Coronary artery (tissue), 2 donors: ENCODE data around the gene CYTH2.

Experiments
- DNase-seq: peaks from one replicate; pipeline ENCODE4 v3.0.0-alpha.2; 2017; ENCODE audit warnings: low spot score
- H3K27ac ChIP-seq, 2 donors: fragments of 200-600 bp; sonication (generic); one replicate each; pipeline ENCODE4 v1.5.1; 2016 to 2019
- H3K4me3 ChIP-seq: fragments of 200-600 bp; sonication (generic); 2 replicates; pipeline ENCODE4 v1.5.1; 2016; ENCODE audit warnings: mild to moderate bottlenecking, moderate library complexity
- TF ChIP-seq, protein P1 (sequence below): fragments of 200-600 bp; sonication (generic); IDR thresholded peaks from one replicate; pipeline ENCODE4 v1.5.1; 2019; ENCODE audit warnings: antibody characterized with exemption

Gene CYTH2

DNA sequence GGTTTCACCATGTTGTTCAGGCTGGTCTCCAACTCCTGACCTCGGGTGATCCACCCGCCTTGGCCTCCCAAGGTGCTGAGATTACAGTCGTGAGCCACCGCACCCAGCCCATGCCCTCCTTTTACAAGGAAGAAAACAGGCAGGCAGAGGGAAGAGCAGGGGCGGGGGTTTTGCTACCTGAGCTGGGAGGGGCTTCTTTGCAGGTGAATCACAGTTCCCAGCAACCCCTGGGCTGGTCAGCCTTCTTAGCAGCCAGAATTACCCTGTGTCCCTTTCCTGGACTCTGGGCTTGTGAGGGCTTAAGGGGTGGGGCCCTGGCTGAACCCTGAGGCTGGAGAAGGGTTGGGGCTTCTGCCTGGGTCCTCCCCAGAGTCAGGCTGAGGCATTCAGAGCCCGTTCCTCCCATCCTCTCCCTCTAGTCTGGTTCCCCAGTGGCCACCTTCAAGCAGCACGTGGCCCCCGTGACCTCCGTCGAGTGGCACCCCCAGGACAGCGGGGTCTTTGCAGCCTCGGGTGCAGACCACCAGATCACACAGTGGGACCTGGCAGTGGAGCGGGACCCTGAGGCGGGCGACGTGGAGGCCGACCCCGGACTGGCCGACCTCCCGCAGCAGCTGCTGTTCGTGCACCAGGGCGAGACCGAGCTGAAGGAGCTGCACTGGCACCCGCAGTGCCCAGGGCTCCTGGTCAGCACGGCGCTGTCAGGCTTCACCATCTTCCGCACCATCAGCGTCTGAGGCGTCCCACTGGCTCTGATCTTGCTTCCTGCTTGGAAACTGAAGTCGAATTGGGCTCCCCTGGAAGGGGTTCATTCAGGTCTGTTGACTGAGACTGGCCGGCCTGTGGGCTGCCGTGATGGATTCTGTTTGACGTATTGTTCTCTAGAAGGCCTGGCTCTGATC, 16.6 kb upstream of the CYTH2 start:
- no peak overlapping the region for H3K4me3 ChIP-seq
- H3K27ac ChIP-seq: no peak overlapping the region
- TF ChIP-seq, protein P1, sequence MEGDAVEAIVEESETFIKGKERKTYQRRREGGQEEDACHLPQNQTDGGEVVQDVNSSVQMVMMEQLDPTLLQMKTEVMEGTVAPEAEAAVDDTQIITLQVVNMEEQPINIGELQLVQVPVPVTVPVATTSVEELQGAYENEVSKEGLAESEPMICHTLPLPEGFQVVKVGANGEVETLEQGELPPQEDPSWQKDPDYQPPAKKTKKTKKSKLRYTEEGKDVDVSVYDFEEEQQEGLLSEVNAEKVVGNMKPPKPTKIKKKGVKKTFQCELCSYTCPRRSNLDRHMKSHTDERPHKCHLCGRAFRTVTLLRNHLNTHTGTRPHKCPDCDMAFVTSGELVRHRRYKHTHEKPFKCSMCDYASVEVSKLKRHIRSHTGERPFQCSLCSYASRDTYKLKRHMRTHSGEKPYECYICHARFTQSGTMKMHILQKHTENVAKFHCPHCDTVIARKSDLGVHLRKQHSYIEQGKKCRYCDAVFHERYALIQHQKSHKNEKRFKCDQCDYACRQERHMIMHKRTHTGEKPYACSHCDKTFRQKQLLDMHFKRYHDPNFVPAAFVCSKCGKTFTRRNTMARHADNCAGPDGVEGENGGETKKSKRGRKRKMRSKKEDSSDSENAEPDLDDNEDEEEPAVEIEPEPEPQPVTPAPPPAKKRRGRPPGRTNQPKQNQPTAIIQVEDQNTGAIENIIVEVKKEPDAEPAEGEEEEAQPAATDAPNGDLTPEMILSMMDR: no peak
- no peak for DNase-seq

DNA sequence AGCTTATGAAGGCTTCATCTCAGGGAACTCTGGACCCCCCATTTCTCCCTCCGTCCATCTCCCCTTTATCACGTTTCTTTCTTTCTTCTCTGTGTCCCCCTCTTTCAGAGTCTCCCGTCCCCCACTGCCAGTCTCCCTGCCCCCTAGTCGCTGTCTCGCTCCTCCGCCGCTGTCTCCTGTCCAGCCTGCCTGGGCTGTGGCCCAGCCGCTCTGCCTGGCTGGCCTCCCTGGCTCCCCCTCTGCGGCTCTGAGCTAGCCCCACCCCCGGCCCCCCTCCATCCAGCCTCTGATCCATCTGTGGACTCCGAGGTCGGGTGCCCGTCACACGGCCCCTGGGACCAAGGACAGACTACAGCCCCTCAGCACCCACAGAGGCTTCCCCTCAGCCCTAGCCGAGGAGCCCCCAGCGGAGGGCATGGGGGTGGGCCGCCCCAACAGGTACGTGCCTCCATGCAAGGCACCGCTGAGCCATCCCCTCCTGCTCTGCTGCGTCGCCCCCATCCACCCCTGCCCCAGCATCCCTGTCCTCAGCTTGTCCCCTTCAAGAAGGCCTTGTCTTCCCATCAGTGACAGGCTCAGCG, 14.9 kb upstream of the CYTH2 start:
- Histone ChIP-seq H3K4me3 (no peak overlapping the region), H3K27ac (no peak overlapping the region)
- TF ChIP-seq, protein P1: no peak
- no peak for DNase-seq

DNA sequence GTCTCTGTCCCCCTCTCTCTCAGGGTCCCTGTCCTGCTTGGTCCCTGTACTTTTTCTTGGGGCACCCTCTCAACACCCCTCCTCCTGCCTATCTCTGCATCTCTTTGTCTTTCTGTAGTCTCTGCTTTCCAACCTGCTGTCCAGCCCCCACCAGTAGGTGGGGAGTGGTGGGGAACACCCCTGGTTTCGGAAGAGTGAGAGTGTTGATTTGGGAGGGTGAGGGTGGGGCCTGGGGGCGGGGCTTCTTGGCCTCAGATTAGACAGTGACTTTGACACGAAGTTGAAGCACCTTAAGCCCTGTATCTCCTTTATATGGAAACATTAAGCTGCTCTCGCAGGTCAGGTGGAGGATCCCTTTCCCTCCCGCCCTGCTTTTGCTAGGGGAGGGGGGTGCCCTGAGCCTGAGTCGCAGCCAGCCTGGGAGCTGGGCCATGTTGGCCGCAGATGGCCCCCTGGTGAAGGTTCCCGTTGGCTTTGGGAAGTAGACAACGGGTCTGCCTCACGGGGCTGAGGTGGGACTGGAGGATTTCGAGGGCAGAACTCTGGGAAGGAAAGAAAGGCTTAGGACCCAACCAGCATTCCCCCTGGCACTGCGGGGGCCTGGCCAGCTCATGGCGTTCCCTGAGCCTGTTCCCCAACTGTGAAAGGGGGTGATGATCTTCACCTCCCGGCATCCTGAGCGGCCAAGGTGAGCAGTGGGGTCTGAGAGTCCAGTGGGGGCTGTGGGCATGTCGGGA, 13.8 kb upstream of the CYTH2 start, which contains the start of gene KCNJ14:
Gene KCNJ14, plus strand, starts transcription at position 404 of the 737 bp plus-strand sequence. CDS start 6,151 bp downstream, outside the sequence.
- TF ChIP-seq, protein P1: no peak
- DNase-seq: no peak
- no peak within 1 kb of the TSS for H3K4me3 ChIP-seq
- H3K27ac ChIP-seq: no peak within 1 kb of the TSS

DNA sequence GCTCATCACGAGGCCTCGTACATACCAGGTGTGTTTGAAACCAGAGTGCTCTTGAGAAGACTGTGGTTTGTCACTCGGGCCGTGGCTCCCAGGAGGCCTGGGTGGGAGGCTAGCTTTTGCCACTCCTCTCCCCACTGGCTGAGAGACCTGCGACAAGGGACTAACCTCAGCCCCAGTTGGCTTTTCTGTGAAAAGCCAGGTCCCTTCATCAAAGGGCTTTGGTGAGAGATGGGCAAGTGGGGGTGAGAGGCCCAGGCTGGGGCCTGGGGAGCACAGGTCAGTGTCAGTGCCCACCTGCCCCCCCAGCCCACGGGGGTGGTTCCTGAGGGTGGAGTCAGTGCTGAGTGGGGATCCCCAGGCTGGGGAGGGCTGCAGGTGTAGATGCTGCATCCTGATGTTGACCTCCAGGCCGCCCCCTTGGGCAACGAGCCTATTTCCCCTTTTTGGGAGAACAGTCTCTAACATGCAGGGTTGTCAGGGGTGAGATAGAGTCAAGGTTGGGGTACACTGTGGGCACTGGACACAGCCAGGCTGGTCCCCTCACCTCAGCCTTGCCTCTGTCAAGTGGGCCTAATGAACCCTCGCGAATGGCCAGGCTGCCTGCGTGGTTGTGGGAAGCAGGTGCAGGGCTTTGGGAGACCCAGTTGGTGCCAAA, 13.1 kb upstream of the CYTH2 start:
- TF ChIP-seq, protein P1: no peak

DNA sequence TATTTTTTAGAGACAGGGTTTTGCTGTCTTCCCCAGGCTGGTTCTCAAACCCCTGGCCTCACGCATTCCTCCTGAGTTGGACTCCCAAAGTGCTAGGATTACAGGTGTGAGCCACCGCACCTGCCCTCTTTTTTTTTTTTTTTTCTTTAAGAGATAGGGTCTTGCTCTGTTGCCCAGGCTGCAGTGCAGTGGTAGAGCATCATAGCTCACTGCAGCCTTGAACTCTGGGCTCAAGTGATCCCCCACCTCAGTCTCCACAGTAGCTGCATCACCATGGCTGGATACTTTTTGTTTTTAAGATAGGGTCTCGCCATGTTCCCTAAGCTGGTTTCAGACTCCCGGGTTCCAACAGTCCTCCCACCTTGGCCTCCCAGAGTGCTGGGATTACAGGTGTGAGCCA, 12.3 kb upstream of the CYTH2 start:
- TF ChIP-seq, protein P1: no peak
- no peak overlapping the region for H3K27ac ChIP-seq
- DNase-seq: no peak
- H3K4me3 ChIP-seq: no peak overlapping the region

More for the DNA sequence above, 13.1 kb upstream of the CYTH2 start:
- H3K4me3 ChIP-seq: no peak overlapping the region
- DNase-seq: no peak
- H3K27ac ChIP-seq: no peak overlapping the region

DNA sequence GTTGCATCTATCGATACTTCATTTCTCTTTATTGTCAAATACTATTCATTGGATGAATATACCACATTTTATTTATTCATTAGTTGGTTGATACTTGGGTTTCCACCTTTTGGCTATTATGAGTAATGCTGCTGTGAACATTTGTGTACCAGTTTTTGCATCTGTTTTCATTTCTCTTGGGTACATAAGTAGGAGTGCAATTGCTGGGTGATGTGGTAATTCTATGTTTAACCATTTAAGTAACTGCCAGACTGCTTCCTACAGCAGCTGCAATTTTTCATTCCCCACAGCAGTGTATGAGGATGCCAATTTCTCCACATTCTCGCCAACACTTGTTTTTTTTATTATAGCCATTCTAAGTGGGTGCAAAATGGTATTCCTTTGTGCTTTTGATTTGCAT, 11.2 kb upstream of the CYTH2 start:
- no peak overlapping the region for H3K27ac ChIP-seq
- TF ChIP-seq, protein P1: no peak
- DNase-seq: no peak
- H3K4me3 ChIP-seq: no peak overlapping the region
